ENCODE data around the gene C11orf68. TPM values are rescaled to one million over a fixed set of nuclear protein-coding genes. Genes with fewer than 3 reads are reported as not detected.
A peak's percentile ranks its signal among the peaks of the same experiment; 100 is the strongest.

The C11orf68 gene
- total and polyA plus RNA-seq, 9 of the 15 experiments (the other 6 are each of a cell fraction or from before 2014, with no cell fraction given): 3.6 to 35.9 (median 12.8) TPM

GRCh38 chr11:65899356-65900124, 19.3 kb downstream of the C11orf68 start (continued):
- TF ChIP-seq ESRRA (IDR thresholded peaks at IDR 0.05; ENCODE audit: borderline replicate concordance, low read depth) (peak; percentile 65), NBN (IDR thresholded peaks at IDR 0.05; ENCODE audit: low read depth) (0 out of 2 replicates have a peak, but pooled peaks have one; percentile 20), ZNF512 (tag; IDR thresholded peaks at IDR 0.05) (no peak), ZNF24 (IDR thresholded peaks at IDR 0.05) (no peak), MXI1 (IDR thresholded peaks at IDR 0.05; ENCODE audit: low read depth, low read length) (peak; percentile 55; the same call in 1 of the 2 replicates), ZNF511 (CRISPR knock-in tag; IDR thresholded peaks at IDR 0.05) (no peak; the same call in 1 of the 2 replicates), NCOR1 (IDR thresholded peaks at IDR 0.05) (peak; percentile 52), SMARCC2 (IDR thresholded peaks at IDR 0.05; ENCODE audit: low read depth) (peak; percentile 45; the same call in 1 of the 2 replicates), ZNF644 (tag; IDR thresholded peaks at IDR 0.05; ENCODE audit: low read depth) (no peak), GMEB1 (CRISPR knock-in tag; IDR thresholded peaks at IDR 0.05) (no peak), TCF15 (CRISPR knock-in tag; IDR thresholded peaks at IDR 0.05) (peak; percentile 50; the same call in 1 of the 2 replicates), SPI1 (IDR thresholded peaks at IDR 0.05; ENCODE audit: borderline replicate concordance, low read depth, low read length) (peak; percentile 4; the same call in 1 of the 2 replicates), MCM5 (IDR thresholded peaks at IDR 0.05; ENCODE audit: low read depth) (no peak), MTA2 (IDR thresholded peaks at IDR 0.05; ENCODE audit: low read depth) (no peak), PHTF2 (CRISPR knock-in tag; IDR thresholded peaks at IDR 0.05) (no peak), SNRNP70 (optimal IDR thresholded peaks at IDR 0.05; ENCODE audit: low read depth, low read length) (peak; percentile 79), CHD1 (IDR thresholded peaks at IDR 0.05; ENCODE audit: low read length) (peak; percentile 77), BRF2 (IDR thresholded peaks at IDR 0.05; ENCODE audit: borderline replicate concordance, insufficient read depth, insufficient read length) (no peak), ZNF518B (CRISPR knock-in tag; IDR thresholded peaks at IDR 0.05) (no peak)
